H1 (cell line): ENCODE results near the gene FAM170A. TPM values are rescaled to one million over a fixed set of nuclear protein-coding genes. Genes with fewer than 3 reads are reported as not detected.

Experiments used
- CTCF ChIA-PET: fragments of 300-600 bp; sonication (Branson Sonifier 250); formaldehyde crosslinking; loops from one replicate; lab custom pipeline; 2021; ENCODE audit not compliant: partially characterized antibody; lab: Charles Lee
- POLR2A ChIA-PET: fragments of 300-600 bp; sonication (Branson Sonifier 250); formaldehyde crosslinking; loops from one replicate; lab custom pipeline; 2021; ENCODE audit warnings: inconsistent platforms; ENCODE audit not compliant: partially characterized antibody; lab: Charles Lee
- DNase-seq, 2 experiments: peaks; one replicate each; pipeline versions ENCODE4 v3.0.0 to v3.0.0-alpha.2; 2010 to 2022; ENCODE audit warnings: low spot score in 2 of 2, low read depth in 1 of 2, mixed read lengths in 1 of 2
- FAIRE-seq: peaks from 2 replicates; lab custom pipeline; 2011; peaks lifted over from hg19 to GRCh38; lab: Jason Lieb, UNC
- H2AFZ ChIP-seq: 2 replicates; pipeline ENCODE4 v1.8.1; 2012; ENCODE audit warnings: low read length, inconsistent platforms
- H2AK5ac ChIP-seq: 2 replicates; pipeline ENCODE4 v1.6.1; 2013; ENCODE audit warnings: low read depth, low read length
- H2BK120ac ChIP-seq: replicated peaks from 2 replicates; pipeline ENCODE3; 2013; ENCODE audit warnings: low read depth, low read length, inconsistent platforms
- H2BK12ac ChIP-seq: 2 replicates; pipeline ENCODE4 v1.6.1; 2013; ENCODE audit warnings: low read depth, low read length
- H2BK15ac ChIP-seq: 2 replicates; pipeline ENCODE4 v1.6.1; 2013; ENCODE audit warnings: low read length
- H2BK20ac ChIP-seq: 2 replicates; pipeline ENCODE4 v1.6.1; 2013; ENCODE audit warnings: low read length
- H2BK5ac ChIP-seq: 2 replicates; pipeline ENCODE4 v1.6.1; 2013; ENCODE audit warnings: low read depth, low read length
- H3K14ac ChIP-seq: 2 replicates; pipeline ENCODE4 v1.6.1; 2013; ENCODE audit warnings: inconsistent platforms; ENCODE audit not compliant: insufficient read length
- H3K18ac ChIP-seq: 2 replicates; pipeline ENCODE4 v1.6.1; 2013; ENCODE audit warnings: low read length; ENCODE audit errors: extremely low read depth
- H3K23ac ChIP-seq: 2 replicates; pipeline ENCODE4 v1.6.1; 2013; ENCODE audit warnings: inconsistent platforms; ENCODE audit not compliant: insufficient read length
- H3K23me2 ChIP-seq: 2 replicates; pipeline ENCODE4 v1.6.1; 2013; ENCODE audit warnings: low read depth, low read length
- H3K27ac ChIP-seq: 2 replicates; pipeline ENCODE4 v1.6.1; 2011; ENCODE audit warnings: low read depth, low read length, inconsistent platforms
- H3K27me3 ChIP-seq, 4 experiments: replicated peaks in 1 of 4; 1 replicate in 1 of 4; 2 replicates in 3 of 4; pipeline versions ENCODE4 v1.6.1 to v1.8.1; 2011 to 2013; ENCODE audit warnings: low read length in 3 of 4, mild to moderate bottlenecking in 3 of 4, inconsistent platforms in 2 of 4, mixed read lengths in 2 of 4, moderate library complexity in 1 of 4; ENCODE audit not compliant: control insufficient read depth in 3 of 4, insufficient read depth in 3 of 4; ENCODE audit errors: extremely low read depth in 1 of 4
- H3K36me3 ChIP-seq, 4 experiments: 2 replicates each; pipeline versions ENCODE4 v1.6.1 to v1.8.1; 2011 to 2013; ENCODE audit warnings: mild to moderate bottlenecking in 4 of 4, low read length in 3 of 4, moderate library complexity in 2 of 4, control low read depth in 1 of 4, inconsistent platforms in 1 of 4; ENCODE audit not compliant: insufficient read depth in 4 of 4, control insufficient read depth in 2 of 4
- H3K4ac ChIP-seq: replicated peaks from 2 replicates; pipeline ENCODE3; 2013; ENCODE audit warnings: low read length, low read depth, mixed read lengths, inconsistent platforms; ENCODE audit not compliant: insufficient read length
- H3K4me1 ChIP-seq, 4 experiments: replicated peaks in 1 of 4; 1 replicate in 1 of 4; 2 replicates in 3 of 4; pipeline versions ENCODE4 v1.6.1 to v1.8.1; 2011 to 2013; ENCODE audit warnings: low read length in 3 of 4, inconsistent platforms in 2 of 4, mixed read lengths in 1 of 4; ENCODE audit not compliant: insufficient read depth in 4 of 4, control insufficient read depth in 3 of 4
- H3K4me2 ChIP-seq, 2 experiments: 2 replicates each; pipeline versions ENCODE4 v1.6.1 to v1.8.1; 2011 to 2013; ENCODE audit warnings: low read depth in 2 of 2, low read length in 2 of 2, control low read depth in 1 of 2, inconsistent platforms in 1 of 2, mild to moderate bottlenecking in 1 of 2; ENCODE audit not compliant: insufficient read depth in 1 of 2
- H3K4me3 ChIP-seq, 4 experiments: fragments of 200-600, 300-600 bp in 1 of 4; sonication (generic), shearing (Covaris generic), sonication (Bioruptor Twin) in 1 of 4; 2 replicates each; pipeline versions ENCODE4 v1.5.1 to v1.8.1; 2011 to 2016; ENCODE audit warnings: low read length in 4 of 4, low read depth in 3 of 4, control low read depth in 2 of 4, inconsistent platforms in 2 of 4, mild to moderate bottlenecking in 2 of 4, mixed read lengths in 1 of 4, moderate library complexity in 1 of 4; ENCODE audit not compliant: insufficient read depth in 2 of 4; ENCODE audit errors: extremely low read depth in 1 of 4
- H3K56ac ChIP-seq: replicated peaks from 2 replicates; pipeline ENCODE3; 2013; ENCODE audit warnings: low read depth, mild to moderate bottlenecking, mixed read lengths, low read length, inconsistent platforms; ENCODE audit not compliant: insufficient read length
- H3K79me1 ChIP-seq: 2 replicates; pipeline ENCODE4 v1.6.1; 2013; ENCODE audit warnings: low read depth, low read length, control low read depth
- H3K79me2 ChIP-seq, 2 experiments: 2 replicates each; pipeline versions ENCODE4 v1.6.1 to v1.8.1; 2012 to 2013; ENCODE audit warnings: low read length in 2 of 2, mild to moderate bottlenecking in 2 of 2, inconsistent platforms in 1 of 2; ENCODE audit not compliant: insufficient read depth in 2 of 2, control insufficient read depth in 1 of 2
- H3K9ac ChIP-seq, 4 experiments: replicated peaks in 1 of 4; 1 replicate in 1 of 4; 2 replicates in 3 of 4; pipeline versions ENCODE4 v1.6.1 to v1.8.1; 2011 to 2013; ENCODE audit warnings: low read depth in 3 of 4, low read length in 3 of 4, control low read depth in 2 of 4, mild to moderate bottlenecking in 2 of 4, moderate library complexity in 2 of 4, inconsistent platforms in 1 of 4; ENCODE audit errors: extremely low read depth in 1 of 4
- H3K9me3 ChIP-seq, 2 experiments: 2 replicates each; pipeline versions ENCODE4 v1.6.1 to v1.8.1; 2012 to 2013; ENCODE audit warnings: mild to moderate bottlenecking in 2 of 2, moderate library complexity in 2 of 2, control low read depth in 1 of 2, inconsistent platforms in 1 of 2, low read depth in 1 of 2, low read length in 1 of 2, mixed read lengths in 1 of 2; ENCODE audit not compliant: insufficient read depth in 2 of 2
- H4K20me1 ChIP-seq, 2 experiments: replicated peaks in 1 of 2; 2 replicates each; pipeline versions ENCODE3 to v1.8.1; 2011 to 2013; ENCODE audit warnings: inconsistent platforms in 2 of 2, low read length in 2 of 2, mild to moderate bottlenecking in 1 of 2; ENCODE audit not compliant: insufficient read depth in 2 of 2, control insufficient read depth in 1 of 2
- H4K5ac ChIP-seq: 2 replicates; pipeline ENCODE4 v1.6.1; 2013; ENCODE audit warnings: low read length, low read depth, mixed read lengths, inconsistent platforms; ENCODE audit not compliant: insufficient read length
- H4K8ac ChIP-seq: 2 replicates; pipeline ENCODE4 v1.8.0; 2013; ENCODE audit warnings: mild to moderate bottlenecking, moderate library complexity, low read length, inconsistent platforms; ENCODE audit not compliant: insufficient read depth; ENCODE audit errors: extremely low read depth
- H4K91ac ChIP-seq: replicated peaks from 2 replicates; pipeline ENCODE3; 2013; ENCODE audit warnings: low read length, mixed read lengths, inconsistent platforms; ENCODE audit not compliant: insufficient read length
- CHD1 ChIP-seq: IDR thresholded peaks from 2 replicates; pipeline ENCODE4 v1.6.1; 2012; ENCODE audit warnings: low read depth, low read length, improper control_type of control experiment
- CTBP2 ChIP-seq: IDR thresholded peaks from 2 replicates; pipeline ENCODE4 v1.7.0; 2011; ENCODE audit warnings: borderline replicate concordance, mild to moderate bottlenecking, moderate library complexity, mixed read lengths, low read length; ENCODE audit not compliant: insufficient read depth, insufficient read length
- HDAC6 ChIP-seq: IDR thresholded peaks from one replicate; pipeline ENCODE4 v1.7.1; 2012; ENCODE audit warnings: low read depth, mild to moderate bottlenecking, inconsistent platforms, low read length, moderate library complexity
- TAF7 ChIP-seq: optimal IDR thresholded peaks from 2 replicates; pipeline ENCODE3; 2011; ENCODE audit warnings: low read depth, mild to moderate bottlenecking, inconsistent platforms, low read length, moderate library complexity, borderline replicate concordance
- TCF12 ChIP-seq: IDR thresholded peaks from 2 replicates; pipeline ENCODE4 v1.6.1; 2011; ENCODE audit warnings: low read depth, mild to moderate bottlenecking, low read length
- WGBS, 2 experiments: shearing (Covaris generic) in 1 of 2; methylation state at CpG; one replicate each; pipeline versions ENCODE4 v1.1.6 to v1.1.7; 2013 to 2015; ENCODE audit warnings: low lambda C conversion rate in 2 of 2, mixed read lengths in 2 of 2, inconsistent platforms in 1 of 2, low coverage in 1 of 2, missing lambda C conversion rate in 1 of 2; ENCODE audit not compliant: insufficient replicate concordance in 2 of 2, insufficient coverage in 1 of 2, insufficient read length in 1 of 2; ENCODE audit errors: extremely low coverage in 1 of 2, missing lambda C conversion rate in 1 of 2; 5-methylcytosine and 5-hydroxymethylcytosine counted together
- polyA plus RNA-seq, 7 experiments: library from polyadenylated mRNA; depleted of rRNA in 3 of 7; stranded (reverse) in 5 of 7; unstranded in 2 of 7; fragments of >200 nt in 5 of 7; fragments of 200-250 nt in 2 of 7; gene quantifications; 1 replicate in 5 of 7; 2 replicates in 1 of 7; 4 replicates in 1 of 7; pipeline versions ENCODE4 v1.2.1 to v1.2.3, GENCODE V29; 2011 to 2013; ENCODE audit warnings: missing spikeins in 2 of 7, mixed read lengths in 2 of 7
- total RNA-seq: library from RNA; stranded (reverse); fragmentation: NEBNext Ultra II Directional; extraction: Animal tissue kit (Norgen Biotek cat#: 25700); gene quantifications from 2 replicates; pipeline ENCODE4 v1.2.1, GENCODE V29; 2021

FAM170A gene
- total and polyA plus RNA-seq, 2 of the 8 experiments (the other 6 are each of a cell fraction or from before 2014, with no cell fraction given), result not detected

DNA sequence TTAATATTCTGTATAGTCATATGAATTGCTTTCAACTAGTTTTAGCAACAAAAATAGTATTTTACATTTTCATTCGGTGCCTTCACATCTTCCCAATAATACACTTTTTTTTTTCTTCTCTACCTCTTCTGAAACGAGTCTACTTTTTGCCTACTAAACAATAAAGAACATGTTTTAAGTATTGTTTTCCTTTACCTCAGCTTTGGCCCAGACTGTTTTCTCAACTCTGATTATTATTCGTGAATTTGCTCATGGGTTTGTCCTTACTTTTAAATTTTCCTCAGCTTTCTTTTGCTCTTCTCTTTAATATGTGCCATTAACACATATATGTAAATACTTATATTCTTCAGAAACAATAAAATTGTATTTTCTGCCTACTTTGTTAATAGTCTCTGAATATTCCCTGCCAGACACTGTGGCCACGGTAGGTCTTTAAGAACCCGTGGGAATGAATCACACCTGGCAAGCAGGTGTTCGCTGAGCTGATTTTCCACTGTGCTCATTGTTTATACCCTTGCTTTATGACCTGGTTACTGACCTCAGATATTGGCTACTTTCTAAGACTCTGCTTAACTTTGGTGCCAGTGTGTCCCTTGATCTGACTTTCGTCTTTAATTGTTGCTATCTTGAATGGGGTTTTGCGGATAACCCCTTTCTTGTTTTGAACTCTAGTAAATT, 49.1 kb downstream of the FAM170A start:
- H3K56ac ChIP-seq, result no peak overlapping the region
- H3K27me3 ChIP-seq, result no peaks in the 10 kb centered on the region
- H3K9me3 ChIP-seq, result no peaks in the 10 kb centered on the region
- no peak overlapping the region for H2AFZ ChIP-seq
- no peak overlapping the region for H2BK12ac ChIP-seq
- H4K8ac ChIP-seq, result no peak overlapping the region
- no peak overlapping the region for H4K91ac ChIP-seq
- H3K4me1 ChIP-seq, result no peaks in the 10 kb centered on the region
- 89 to 100% methylated on average over 2 to 8 of the region's 8 CpGs for WGBS, 2 experiments
- no peak for FAIRE-seq
- H3K4ac ChIP-seq, result no peak overlapping the region
- H3K79me1 ChIP-seq, result no peaks in the 10 kb centered on the region
- no peak overlapping the region for H4K5ac ChIP-seq
- no peak overlapping the region for H3K4me2 ChIP-seq
- no peak overlapping the region for H3K14ac ChIP-seq
- H2BK20ac ChIP-seq, result no peak overlapping the region
- H3K23ac ChIP-seq, result no peak overlapping the region
- CTCF ChIA-PET, result interaction anchor here (0.9 kb wide), 1 partner anchor 39 kb away, joined by 3 read pairs; no protein-coding TSS in a partner anchor
- no peaks in the 10 kb centered on the region for H3K23me2 ChIP-seq
- no peak overlapping the region for H3K4me3 ChIP-seq
- no peak overlapping the region for H2AK5ac ChIP-seq
- no peak overlapping the region for H3K18ac ChIP-seq
- DNase-seq, result no peak
- no peaks in the 10 kb centered on the region for H4K20me1 ChIP-seq
- no peak overlapping the region for H2BK5ac ChIP-seq
- no peak overlapping the region for H3K27ac ChIP-seq
- POLR2A ChIA-PET, result no interaction called here
- no peak overlapping the region for H3K9ac ChIP-seq
- no peak overlapping the region for H2BK120ac ChIP-seq
- no peak for TF ChIP-seq HDAC6
- 0 out of 2 replicates have a peak, but pooled peaks have one; percentile 77 for TF ChIP-seq TCF12
- no peak for TF ChIP-seq CTBP2
- no peak for TF ChIP-seq CHD1
- no peak for TF ChIP-seq TAF7
- no peak overlapping the region for H2BK15ac ChIP-seq
- no peaks in the 10 kb centered on the region for H3K79me2 ChIP-seq
- no peaks in the 10 kb centered on the region for H3K36me3 ChIP-seq
